Stimulated activated CD4-positive, alpha-beta T cell treated with anti-CD3 and anti-CD28 coated beads, Interleukin-4, amount 100 ng/mL, for 4 hours (primary cell): ENCODE results near the gene BEX5.
"Not testable (repeated sequence)": the region's sequence is repeated elsewhere in the genome, so short reads cannot be mapped to it uniquely, and the experiment has no call there.

Source experiments
- DNase-seq, 2 experiments: peaks; one replicate each; pipeline ENCODE4 v3.0.0-alpha.2; 2020

Gene BEX5

DNA sequence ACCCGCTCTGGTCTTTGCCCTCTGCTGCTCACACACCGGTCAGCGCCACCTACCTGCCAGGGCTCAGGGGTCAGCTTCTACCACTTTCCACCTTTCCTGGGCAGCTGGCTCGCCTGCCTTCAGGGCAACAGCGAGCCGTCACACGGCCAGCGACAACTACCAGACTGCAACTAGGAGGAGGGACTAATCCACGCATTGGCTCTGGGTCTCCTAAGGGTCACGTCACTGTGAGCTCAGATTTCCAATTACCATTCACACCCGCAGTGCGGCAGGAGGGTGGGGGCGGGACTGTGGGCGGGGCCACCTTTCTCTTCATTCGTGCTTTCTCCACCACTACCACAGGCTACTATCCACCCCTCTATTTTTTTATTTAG, at the start of gene BEX5:
BEX5 (minus strand) TSS at position 172 of the 374 bp plus-strand sequence. CDS start 1,712 bp downstream, outside the sequence.
- DNase-seq = peak; percentile 26 to 52

DNA sequence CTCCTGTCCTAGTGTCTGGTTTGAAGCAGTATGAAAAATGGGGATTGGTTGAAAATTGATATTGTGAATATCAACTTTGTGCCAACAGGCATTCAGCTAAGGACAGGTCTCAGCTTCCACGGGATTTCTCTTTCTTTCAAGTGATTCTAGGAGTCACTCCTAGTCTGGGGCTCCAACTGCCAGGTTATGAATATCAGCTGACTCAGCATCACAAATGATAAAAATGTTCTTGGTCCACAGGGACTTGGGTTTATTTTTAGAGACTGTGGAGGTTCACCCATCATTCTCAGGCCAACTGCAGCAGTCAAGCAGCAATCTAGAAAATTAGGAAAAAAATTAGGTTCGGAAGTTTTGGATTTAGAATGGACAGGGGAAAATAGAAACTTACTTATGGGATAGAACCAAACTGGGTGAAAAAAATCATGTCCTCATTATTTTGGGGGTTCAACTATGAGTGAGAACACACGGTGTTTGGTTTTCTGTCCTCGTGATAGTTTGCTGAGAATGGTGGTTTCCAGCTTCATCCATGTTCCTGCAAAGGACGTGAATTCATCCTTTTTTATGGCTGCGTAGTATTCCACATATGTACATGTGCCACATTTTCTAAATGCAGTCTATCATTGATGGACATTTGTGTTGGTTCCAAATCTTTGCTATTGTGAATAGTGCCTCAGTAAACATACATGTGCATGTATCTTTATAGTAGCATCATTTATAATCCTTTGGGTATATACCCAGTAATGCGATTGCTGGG, 30.4 kb upstream of the BEX5 start:
- no peak for DNase-seq

DNA sequence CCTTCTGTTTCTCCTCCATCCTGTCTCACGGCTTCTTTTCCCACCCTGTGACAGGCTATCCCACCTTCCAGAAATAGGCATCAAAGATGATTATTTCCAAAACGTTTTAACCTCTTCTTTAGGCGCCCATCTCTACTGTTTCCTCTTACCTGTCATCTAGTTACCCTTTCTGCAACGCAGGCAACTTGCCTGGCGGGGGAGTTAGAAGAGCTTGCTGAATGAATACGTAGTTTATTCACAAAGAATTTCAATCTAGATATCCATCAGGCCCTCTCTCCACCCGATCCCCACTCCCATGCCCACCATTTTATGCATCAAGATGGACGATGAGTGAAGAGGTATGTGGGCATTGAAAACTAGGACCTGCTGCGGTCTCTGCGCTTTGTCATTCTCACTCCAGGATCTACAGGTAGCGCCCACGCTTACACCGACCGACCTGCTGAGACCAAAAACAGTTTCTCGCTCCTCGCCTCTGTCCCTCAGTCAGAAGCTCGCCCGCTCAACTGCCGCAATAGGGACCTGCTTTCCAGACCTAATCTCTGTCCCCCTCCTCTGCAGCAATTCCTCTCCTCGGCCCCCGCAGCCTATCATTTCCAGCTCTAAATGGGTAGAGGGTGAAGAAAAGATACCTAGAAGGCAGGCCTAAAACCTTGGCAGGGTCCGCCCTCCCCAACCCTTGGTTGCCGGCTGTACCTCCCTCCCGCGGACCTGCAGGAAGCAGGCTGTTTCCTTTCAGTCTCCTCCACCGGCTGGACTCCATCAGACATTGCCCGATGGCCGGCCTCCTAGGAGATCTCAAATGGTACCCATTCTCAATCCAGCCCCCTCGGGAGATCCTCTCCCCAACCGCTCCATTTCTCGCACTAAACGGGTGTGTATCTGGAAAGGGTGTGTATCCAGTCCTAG, 624 bp downstream of the BEX5 start:
- peak; percentile 4 to 6 for DNase-seq

DNA sequence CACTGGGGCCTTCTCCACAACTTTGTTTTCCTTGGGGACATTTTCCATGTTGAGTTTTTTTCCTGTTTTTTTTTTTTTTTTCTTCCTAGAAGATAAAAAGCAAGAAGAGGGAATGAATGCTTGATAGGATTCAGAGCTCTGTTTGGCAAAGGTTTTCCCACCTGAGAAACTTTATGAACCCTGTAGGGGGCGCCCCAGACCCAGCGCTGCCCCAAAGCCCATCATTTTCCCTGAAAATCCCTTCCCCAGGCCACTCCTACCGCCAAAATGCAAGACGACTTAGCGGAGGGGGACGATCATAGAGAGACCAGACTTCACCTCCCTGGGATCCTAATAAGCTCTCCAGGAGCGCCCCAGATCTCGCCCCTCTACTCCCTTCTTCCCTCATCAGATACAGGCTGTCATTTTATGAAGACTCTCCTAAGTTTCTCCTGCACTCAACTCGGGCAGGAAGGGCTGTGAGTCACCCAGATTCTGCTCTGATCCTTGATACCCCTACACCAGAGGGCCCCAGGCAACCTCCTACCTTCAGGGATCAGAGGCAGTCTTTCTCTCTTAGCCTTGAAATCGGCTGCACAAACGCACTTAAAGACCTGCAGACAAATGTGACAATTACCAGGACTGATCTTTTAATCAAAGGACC, 1.4 kb downstream of the BEX5 start:
- DNase-seq = no peak

DNA sequence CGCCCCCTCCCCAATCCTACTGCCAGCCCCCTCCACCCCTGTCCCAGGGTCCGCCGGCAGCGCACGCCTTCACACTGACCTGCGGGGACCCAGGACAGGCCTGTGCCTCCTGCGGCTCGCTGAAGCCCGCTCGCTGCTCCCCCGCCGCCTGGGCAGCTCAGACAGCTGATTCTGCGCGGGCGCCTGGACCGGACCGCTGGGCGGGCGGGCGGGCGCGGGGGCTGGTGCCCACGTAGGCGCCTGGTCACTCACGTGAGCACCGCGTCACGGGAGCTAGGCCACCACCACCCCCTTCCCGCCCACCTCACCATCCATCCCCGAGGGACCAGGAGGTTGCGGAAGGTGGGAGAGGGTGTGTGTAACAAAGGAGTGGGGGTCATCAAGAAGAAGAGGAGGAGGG, 13.5 kb downstream of the BEX5 start, which contains the start of gene TCEAL6:
TCEAL6 (minus strand) TSS at position 208 of the 400 bp plus-strand sequence.
- DNase-seq = not testable (repeated sequence)

DNA sequence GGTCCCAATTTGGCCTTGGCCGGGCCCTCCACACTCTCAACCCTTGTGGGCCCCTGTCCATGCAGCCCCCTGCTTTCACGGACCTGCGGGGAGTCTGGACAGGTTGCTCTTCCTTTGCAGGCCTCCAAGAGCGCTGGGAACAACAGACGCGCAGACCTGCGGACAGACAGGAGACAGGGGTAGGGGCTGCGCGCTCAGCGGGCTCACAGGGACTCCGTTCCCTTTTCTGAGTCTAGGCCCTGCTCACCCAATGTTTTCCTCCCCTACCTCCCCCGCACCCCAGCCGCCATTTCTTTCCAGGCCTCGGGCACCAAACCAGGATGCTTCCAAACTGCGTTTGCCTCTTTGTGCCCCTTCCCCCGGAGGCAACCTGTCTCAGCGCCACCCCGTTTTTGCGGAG, 14.1 kb downstream of the BEX5 start:
- DNase-seq = not testable (repeated sequence)

DNA sequence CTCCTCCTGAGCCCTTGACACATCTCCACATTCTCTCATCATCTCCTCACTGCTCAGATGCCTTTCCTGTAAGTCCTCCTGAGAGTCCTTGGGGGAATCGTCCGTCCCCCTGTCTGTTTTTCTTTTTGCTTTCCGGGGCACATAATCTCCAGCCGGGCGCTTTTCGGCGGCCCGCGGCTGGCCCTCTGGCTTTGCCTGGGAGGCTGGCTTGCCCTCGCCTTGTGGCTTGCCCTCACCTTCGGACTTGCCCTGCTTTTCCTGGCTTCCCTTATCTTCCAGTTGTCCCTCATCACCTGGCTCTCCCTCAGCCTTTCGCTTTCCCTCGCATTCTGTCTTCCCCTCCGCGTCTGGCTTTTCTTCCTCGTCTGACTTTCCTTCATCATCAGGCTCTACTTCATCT, 14.9 kb downstream of the BEX5 start:
- not testable (repeated sequence) for DNase-seq

DNA sequence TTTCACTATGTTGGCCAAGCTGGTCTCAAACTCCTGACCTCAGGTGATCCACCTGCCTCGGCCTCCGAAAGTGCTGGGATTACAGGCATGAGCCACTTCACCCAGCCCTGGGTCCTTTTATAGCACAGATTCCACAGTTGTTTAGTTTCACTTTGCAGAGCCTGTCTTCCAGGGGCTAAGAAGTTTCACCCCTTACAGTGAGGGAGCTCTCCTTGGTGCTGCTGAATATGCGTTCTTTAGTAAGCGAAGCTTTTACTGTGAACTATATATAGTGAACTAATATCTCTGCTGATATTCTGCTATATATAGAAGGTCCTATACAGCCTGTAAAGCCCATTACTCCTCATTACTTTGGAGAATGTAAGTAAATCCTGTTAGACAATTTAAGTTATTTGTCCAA, 17.7 kb downstream of the BEX5 start:
- DNase-seq = no peak

DNA sequence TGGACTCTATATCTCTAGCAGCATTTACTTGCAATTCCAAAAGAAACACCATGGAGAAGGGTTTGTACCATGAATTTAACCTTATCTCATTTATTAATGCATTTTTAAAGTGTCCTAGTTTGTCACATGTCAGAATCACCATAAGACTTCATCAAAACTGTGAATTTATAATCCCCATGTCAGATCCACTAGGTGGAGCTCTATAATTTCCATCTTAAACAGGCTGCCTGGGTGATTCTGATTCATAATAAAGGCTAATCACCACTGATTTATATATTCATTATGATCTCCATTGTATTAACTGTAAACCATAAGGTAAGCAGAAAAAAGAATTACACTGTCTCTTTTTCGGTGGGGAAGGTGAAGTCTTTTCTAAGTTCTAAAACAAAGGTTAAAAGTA, 26.3 kb downstream of the BEX5 start:
- DNase-seq = no peak

DNA sequence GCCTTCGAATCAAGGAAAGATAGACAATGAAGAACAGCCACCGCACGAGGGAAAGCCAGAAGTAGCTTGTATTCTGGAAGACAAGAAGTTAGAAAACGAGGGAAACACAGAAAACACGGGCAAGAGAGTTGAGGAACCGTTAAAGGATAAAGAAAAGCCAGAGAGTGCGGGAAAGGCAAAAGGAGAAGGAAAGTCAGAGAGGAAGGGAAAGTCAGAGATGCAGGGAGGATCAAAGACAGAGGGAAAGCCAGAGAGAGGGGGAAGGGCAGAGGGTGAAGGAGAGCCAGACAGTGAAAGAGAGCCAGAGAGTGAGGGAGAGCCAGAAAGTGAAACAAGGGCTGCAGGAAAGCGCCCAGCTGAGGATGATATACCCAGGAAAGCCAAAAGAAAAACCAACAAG, 28.9 kb downstream of the BEX5 start:
- DNase-seq = no peak

DNA sequence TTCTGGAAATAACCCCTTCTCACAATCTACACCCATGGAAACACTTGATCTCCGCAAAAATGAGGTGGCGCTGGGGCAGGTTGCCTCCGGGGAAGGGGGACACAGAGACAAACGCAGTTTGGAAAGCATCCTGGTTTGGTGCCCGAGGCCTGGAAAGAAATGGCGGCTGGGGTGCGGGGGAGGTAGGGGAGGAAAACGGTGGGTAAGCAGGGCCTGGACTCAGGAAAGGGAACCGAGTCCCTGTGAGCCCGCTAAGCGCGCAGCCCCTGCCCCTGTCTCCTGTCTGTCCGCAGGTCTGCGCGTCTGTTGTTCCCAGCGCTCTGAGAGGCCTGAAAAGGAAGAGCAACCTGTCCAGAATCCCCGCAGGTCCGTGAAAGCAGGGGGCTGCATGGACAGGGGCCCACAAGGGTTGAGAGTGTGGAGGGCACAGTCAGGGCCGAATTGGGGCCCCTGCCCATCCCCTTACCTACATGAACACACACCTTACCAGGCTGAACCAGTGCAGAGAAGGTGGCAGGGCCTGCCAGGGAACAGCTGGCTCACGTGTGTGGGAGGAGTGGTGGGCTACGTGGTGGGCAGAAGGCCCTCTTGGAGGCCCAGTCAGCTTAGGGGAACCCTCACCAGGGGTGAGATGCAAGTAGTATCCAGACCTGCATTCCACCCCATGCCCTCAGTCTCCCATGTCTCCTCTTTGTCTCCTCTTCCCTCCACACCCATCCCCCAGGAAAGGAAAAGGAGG, 29.5 kb downstream of the BEX5 start:
- DNase-seq = not testable (repeated sequence)

DNA sequence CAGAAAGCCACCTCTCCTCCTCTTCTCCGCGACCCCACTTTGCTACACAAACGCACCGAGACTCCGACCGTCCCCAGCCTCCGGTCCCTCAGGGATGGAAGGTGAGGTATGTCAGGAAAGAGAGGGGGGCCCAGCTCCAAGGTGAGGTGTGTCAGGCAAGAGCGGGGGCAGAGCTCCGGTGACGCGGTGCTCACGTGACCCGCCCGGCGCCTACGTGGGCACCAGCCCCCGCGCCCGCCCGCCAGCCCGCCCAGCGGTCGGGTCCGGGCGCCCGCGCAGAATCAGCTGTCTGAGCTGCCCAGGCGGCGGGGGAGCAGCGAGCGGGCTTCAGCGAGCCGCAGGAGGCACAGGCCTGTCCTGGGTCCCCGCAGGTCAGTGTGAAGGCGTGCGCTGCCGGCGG, 30.3 kb downstream of the BEX5 start, which contains the start of gene TCEAL2:
TCEAL2 (plus strand) TSS at position 244 of the 400 bp plus-strand sequence. CDS start 1,152 bp downstream, outside the sequence.
- peak; percentile 3 to 33 for DNase-seq

DNA sequence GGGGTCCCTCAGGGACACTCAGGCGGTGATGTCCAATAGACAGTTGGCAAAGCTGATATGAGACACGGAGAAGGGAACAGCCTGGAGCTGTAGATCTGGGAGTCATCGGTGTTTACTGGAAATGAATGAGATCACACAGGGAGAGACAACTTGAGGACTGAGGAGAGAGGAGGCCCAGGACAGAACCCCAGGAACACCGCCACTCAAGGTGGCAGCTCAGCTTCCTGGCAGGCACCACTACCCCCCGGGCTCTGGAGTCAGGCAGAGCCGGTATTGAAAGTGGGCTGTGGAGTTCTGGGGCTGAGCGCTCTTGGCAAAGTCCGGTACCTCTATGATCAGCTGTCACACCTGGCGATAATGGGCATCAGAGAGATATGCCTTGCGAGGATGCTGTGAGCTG, 30.8 kb downstream of the BEX5 start:
- not testable (repeated sequence) for DNase-seq

DNA sequence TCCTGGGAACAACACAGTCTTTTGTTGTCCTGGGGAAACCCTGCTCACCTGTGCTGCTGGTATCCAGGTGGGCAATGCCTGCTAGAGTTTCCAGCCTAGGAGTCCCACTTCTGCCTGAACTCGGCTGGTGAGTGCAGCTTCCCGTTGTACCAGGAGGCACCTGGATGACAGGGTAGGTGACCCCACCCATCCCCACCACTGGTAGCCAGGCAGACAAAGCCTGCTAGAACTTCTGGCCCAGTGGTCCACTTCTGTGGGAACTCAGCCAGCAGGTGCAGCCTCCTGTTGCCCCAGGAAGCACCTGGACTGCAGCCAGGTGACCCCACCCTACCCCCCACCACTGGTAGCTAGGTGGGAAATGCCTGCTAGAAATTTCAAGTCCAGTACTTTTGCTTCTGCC, 40.0 kb downstream of the BEX5 start:
- DNase-seq = no peak

DNA sequence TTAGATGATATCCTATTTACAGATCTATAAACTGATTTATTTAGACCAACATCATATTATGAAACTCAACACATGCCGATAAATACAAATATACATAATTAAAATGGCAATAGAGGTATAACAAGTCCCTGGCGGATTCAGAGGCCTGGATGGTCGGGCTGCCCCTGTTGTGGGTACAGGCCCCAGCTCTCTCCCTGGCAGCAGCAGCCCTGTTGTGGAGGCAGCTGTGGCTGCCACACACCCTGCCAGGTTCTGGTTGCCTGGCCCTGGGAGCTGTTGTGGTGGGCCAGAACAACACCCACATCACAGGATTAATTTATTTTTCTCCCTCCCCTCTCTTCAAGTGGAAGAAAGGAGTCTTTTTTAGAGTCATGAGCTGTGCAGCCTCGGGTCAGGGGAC, 42.4 kb downstream of the BEX5 start:
- DNase-seq = no peak
